Activated T-helper 1 cell treated with Interleukin-2 at 50 U/mL for 16 hours (primary cell): Measurements from ENCODE around the gene SMO.

Experiments used
- DNase-seq: peaks from one replicate; pipeline ENCODE4 v3.0.0-alpha.2; 2020; ENCODE audit warnings: low read depth

Gene SMO

GRCh38 chr7:129188372-129188891, at the start of gene SMO:
Gene SMO (plus strand): TSS chr7:129188633. CDS start chr7:129189152, 519 bp downstream.
- no peak for DNase-seq

- no peak for DNase-seq
Observed at GRCh38 chr7:129143724-129144094, 44.7 kb upstream of the SMO start.

- peak; percentile 29 for DNase-seq
Observed at GRCh38 chr7:129144095-129144833, 44.2 kb upstream of the SMO start, which contains the start of gene TSPAN33. Gene TSPAN33 (plus strand): TSS chr7:129144707. CDS start chr7:129144981, 274 bp downstream.

- no peak for DNase-seq
Observed at GRCh38 chr7:129144834-129145668, 43.4 kb upstream of the SMO start.

- DNase-seq, result no peak
Observed at GRCh38 chr7:129146237-129146979, 42.0 kb upstream of the SMO start.

GRCh38 chr7:129147731-129148130, 40.7 kb upstream of the SMO start:
- DNase-seq, result no peak

GRCh38 chr7:129149511-129149910, 38.9 kb upstream of the SMO start:
- no peak for DNase-seq

GRCh38 chr7:129150199-129150996, 38.0 kb upstream of the SMO start:
- no peak for DNase-seq

GRCh38 chr7:129157651-129158050, 30.8 kb upstream of the SMO start:
- no peak for DNase-seq

GRCh38 chr7:129159539-129159938, 28.9 kb upstream of the SMO start:
- no peak for DNase-seq

- DNase-seq, result no peak
Observed at GRCh38 chr7:129160161-129160905, 28.1 kb upstream of the SMO start.

GRCh38 chr7:129161524-129162225, 26.8 kb upstream of the SMO start:
- no peak for DNase-seq

- DNase-seq, result no peak
Observed at GRCh38 chr7:129162732-129163131, 25.7 kb upstream of the SMO start.

- DNase-seq, result no peak
Observed at GRCh38 chr7:129163875-129164544, 24.4 kb upstream of the SMO start.

- no peak for DNase-seq
Observed at GRCh38 chr7:129166745-129167144, 21.7 kb upstream of the SMO start.

GRCh38 chr7:129167817-129168216, 20.6 kb upstream of the SMO start:
- no peak for DNase-seq

- no peak for DNase-seq
Observed at GRCh38 chr7:129168231-129169021, 20.0 kb upstream of the SMO start.

GRCh38 chr7:129169171-129169671, 19.2 kb upstream of the SMO start:
- peak; percentile 13 for DNase-seq
